Stimulated activated effector memory CD8-positive, alpha-beta T cell treated with anti-CD3 and anti-CD28 coated beads, Interleukin-12 subunit alpha, Interleukin-12 subunit beta, amount 100 ng/mL, for 72 hours (primary cell): ENCODE measurements around the gene PROSER3.

ENCODE experiments used
- ATAC-seq: fragments of 150-1000 bp; cut with Tn5 transposase; 2 replicates; pipeline ENCODE4 v1.10.0; 2021
- DNase-seq, 2 donors: peaks; one replicate each; pipeline ENCODE4 v3.0.0; 2021 to 2022; ENCODE audit warnings: low spot score in 2 of 2
- H3K27ac Mint-ChIP-seq: one replicate; pipeline ENCODE4 v1.8.0; 2022; ENCODE audit warnings: mild to moderate bottlenecking, mixed read lengths
- H3K36me3 Mint-ChIP-seq: one replicate; pipeline ENCODE4 v1.8.0; 2022; ENCODE audit warnings: mild to moderate bottlenecking, mixed read lengths
- H3K4me1 Mint-ChIP-seq: one replicate; pipeline ENCODE4 v1.8.0; 2022; ENCODE audit warnings: mixed read lengths
- H3K4me3 Mint-ChIP-seq: one replicate; pipeline ENCODE4 v1.8.0; 2022; ENCODE audit warnings: mild to moderate bottlenecking, mixed read lengths
- H3K9me3 Mint-ChIP-seq: one replicate; pipeline ENCODE4 v1.8.0; 2022; ENCODE audit warnings: mixed read lengths

Gene PROSER3

GRCh38 chr19:35753634-35754369 lies 4.2 kb upstream of the PROSER3 start:
- no peak overlapping the region for H3K4me3 Mint-ChIP-seq
- H3K27ac Mint-ChIP-seq: no peak overlapping the region
- no peak for DNase-seq
- H3K4me1 Mint-ChIP-seq: peaks cover 45% of the 10 kb centered on the region
- H3K36me3 Mint-ChIP-seq: peaks cover 23% of the 10 kb centered on the region
- no peak for ATAC-seq
- no peaks in the 10 kb centered on the region for H3K9me3 Mint-ChIP-seq

GRCh38 chr19:35754370-35755130 lies 3.4 kb upstream of the PROSER3 start:
- ATAC-seq (no peak), DNase-seq (no peak)
- H3K27ac Mint-ChIP-seq: no peak overlapping the region
- no peaks in the 10 kb centered on the region for H3K9me3 Mint-ChIP-seq
- peaks cover 26% of the 10 kb centered on the region for H3K36me3 Mint-ChIP-seq
- peaks cover 45% of the 10 kb centered on the region for H3K4me1 Mint-ChIP-seq
- peak overlapping the region; percentile 19 for H3K4me3 Mint-ChIP-seq

- peaks cover 42% of the 10 kb centered on the region for H3K4me1 Mint-ChIP-seq
- H3K36me3 Mint-ChIP-seq: peaks cover 28% of the 10 kb centered on the region
- ATAC-seq: no peak
- no peak overlapping the region for H3K27ac Mint-ChIP-seq
- no peaks in the 10 kb centered on the region for H3K9me3 Mint-ChIP-seq
- H3K4me3 Mint-ChIP-seq: peak overlapping the region; percentile 19
- DNase-seq: no peak
Measured at GRCh38 chr19:35755131-35755549, 2.8 kb upstream of the PROSER3 start.

GRCh38 chr19:35755550-35756376 lies 2.2 kb upstream of the PROSER3 start:
- Mint-ChIP-seq H3K36me3 (peaks cover 28% of the 10 kb centered on the region), H3K4me3 (peak overlapping the region; percentile 40), H3K9me3 (no peaks in the 10 kb centered on the region), H3K4me1 (peaks cover 40% of the 10 kb centered on the region), H3K27ac (no peak overlapping the region)
- no peak for DNase-seq
- ATAC-seq: no peak

- Mint-ChIP-seq H3K4me3 (peak within 1 kb of the TSS; percentile 93), H3K9me3 (no peaks in the 10 kb centered on the region), H3K27ac (peak within 1 kb of the TSS; percentile 97), H3K4me1 (peaks cover 40% of the 10 kb centered on the region), H3K36me3 (peaks cover 28% of the 10 kb centered on the region)
- ATAC-seq: no peak
- DNase-seq: no peak
Measured at GRCh38 chr19:35756377-35757230, 1.4 kb upstream of the PROSER3 start, which contains the start of gene HSPB6. Gene HSPB6 (minus strand): TSS chr19:35757029. CDS start chr19:35757008, 21 bp downstream.

- DNase-seq (peak in 1 of 2 donors; percentile 71), ATAC-seq (peak; percentile 11)
- peak overlapping the region; percentile 97 for H3K27ac Mint-ChIP-seq
- H3K36me3 Mint-ChIP-seq: peaks cover 34% of the 10 kb centered on the region
- peak overlapping the region; percentile 93 for H3K4me3 Mint-ChIP-seq
- peaks cover 40% of the 10 kb centered on the region for H3K4me1 Mint-ChIP-seq
- H3K9me3 Mint-ChIP-seq: no peaks in the 10 kb centered on the region
Measured at GRCh38 chr19:35757231-35757748, 686 bp upstream of the PROSER3 start.

- peaks cover 39% of the 10 kb centered on the region for H3K4me1 Mint-ChIP-seq
- H3K9me3 Mint-ChIP-seq: no peaks in the 10 kb centered on the region
- DNase-seq (no peak), ATAC-seq (no peak)
- H3K36me3 Mint-ChIP-seq: peaks cover 54% of the 10 kb centered on the region
- H3K4me3 Mint-ChIP-seq: peak overlapping the region; percentile 93
- no peak overlapping the region for H3K27ac Mint-ChIP-seq
Measured at GRCh38 chr19:35759697-35760096, 1.7 kb downstream of the PROSER3 start.

GRCh38 chr19:35760711-35761349 lies 2.9 kb downstream of the PROSER3 start:
- ATAC-seq (no peak), DNase-seq (no peak)
- no peak overlapping the region for H3K4me3 Mint-ChIP-seq
- peaks cover 57% of the 10 kb centered on the region for H3K36me3 Mint-ChIP-seq
- H3K9me3 Mint-ChIP-seq: no peaks in the 10 kb centered on the region
- H3K27ac Mint-ChIP-seq: no peak overlapping the region
- H3K4me1 Mint-ChIP-seq: peaks cover 32% of the 10 kb centered on the region

- no peaks in the 10 kb centered on the region for H3K9me3 Mint-ChIP-seq
- no peak for ATAC-seq
- no peak for DNase-seq
- peaks cover 55% of the 10 kb centered on the region for H3K36me3 Mint-ChIP-seq
- H3K4me3 Mint-ChIP-seq: no peak overlapping the region
- H3K4me1 Mint-ChIP-seq: peaks cover 2% of the 10 kb centered on the region
- no peak overlapping the region for H3K27ac Mint-ChIP-seq
Measured at GRCh38 chr19:35764432-35765315, 6.7 kb downstream of the PROSER3 start.

- H3K9me3 Mint-ChIP-seq: no peaks in the 10 kb centered on the region
- DNase-seq (no peak), ATAC-seq (peak; percentile 8)
- H3K36me3 Mint-ChIP-seq: peaks cover 58% of the 10 kb centered on the region
- H3K4me1 Mint-ChIP-seq: no peaks in the 10 kb centered on the region
- no peak overlapping the region for H3K4me3 Mint-ChIP-seq
- H3K27ac Mint-ChIP-seq: no peak overlapping the region
Measured at GRCh38 chr19:35766571-35767104, 8.7 kb downstream of the PROSER3 start.

GRCh38 chr19:35767288-35768081 lies 9.5 kb downstream of the PROSER3 start:
- Mint-ChIP-seq H3K4me3 (no peak overlapping the region), H3K27ac (no peak overlapping the region), H3K36me3 (peaks cover 50% of the 10 kb centered on the region), H3K9me3 (no peaks in the 10 kb centered on the region), H3K4me1 (no peaks in the 10 kb centered on the region)
- DNase-seq (no peak), ATAC-seq (peak; percentile 21)

- ATAC-seq (no peak), DNase-seq (no peak)
- Mint-ChIP-seq H3K9me3 (no peaks in the 10 kb centered on the region), H3K36me3 (peaks cover 44% of the 10 kb centered on the region), H3K4me1 (no peaks in the 10 kb centered on the region), H3K4me3 (no peak overlapping the region), H3K27ac (peak overlapping the region; percentile 58)
Measured at GRCh38 chr19:35768082-35768421, 10.1 kb downstream of the PROSER3 start.
